ENCODE data around the gene ADAM19. TPM values are rescaled to one million over a fixed set of nuclear protein-coding genes. Genes with fewer than 3 reads are reported as not detected.

Gene ADAM19
- total RNA-seq, 1 donor from 2014 or later = 9.1 TPM

- H3K4me1 Mint-ChIP-seq = no peaks in the 10 kb centered on the region
- no peak overlapping the region for H3K4me3 Mint-ChIP-seq
- peaks cover 2% of the 10 kb centered on the region for H3K36me3 Mint-ChIP-seq (ENCODE audit: low read depth)
- no peaks in the 10 kb centered on the region for H3K9me3 Mint-ChIP-seq
- TF ChIP-seq, protein P1, sequence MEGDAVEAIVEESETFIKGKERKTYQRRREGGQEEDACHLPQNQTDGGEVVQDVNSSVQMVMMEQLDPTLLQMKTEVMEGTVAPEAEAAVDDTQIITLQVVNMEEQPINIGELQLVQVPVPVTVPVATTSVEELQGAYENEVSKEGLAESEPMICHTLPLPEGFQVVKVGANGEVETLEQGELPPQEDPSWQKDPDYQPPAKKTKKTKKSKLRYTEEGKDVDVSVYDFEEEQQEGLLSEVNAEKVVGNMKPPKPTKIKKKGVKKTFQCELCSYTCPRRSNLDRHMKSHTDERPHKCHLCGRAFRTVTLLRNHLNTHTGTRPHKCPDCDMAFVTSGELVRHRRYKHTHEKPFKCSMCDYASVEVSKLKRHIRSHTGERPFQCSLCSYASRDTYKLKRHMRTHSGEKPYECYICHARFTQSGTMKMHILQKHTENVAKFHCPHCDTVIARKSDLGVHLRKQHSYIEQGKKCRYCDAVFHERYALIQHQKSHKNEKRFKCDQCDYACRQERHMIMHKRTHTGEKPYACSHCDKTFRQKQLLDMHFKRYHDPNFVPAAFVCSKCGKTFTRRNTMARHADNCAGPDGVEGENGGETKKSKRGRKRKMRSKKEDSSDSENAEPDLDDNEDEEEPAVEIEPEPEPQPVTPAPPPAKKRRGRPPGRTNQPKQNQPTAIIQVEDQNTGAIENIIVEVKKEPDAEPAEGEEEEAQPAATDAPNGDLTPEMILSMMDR (conservative IDR thresholded peaks at IDR 0.05) = no peak
- no peak for DNase-seq (ENCODE audit: low read depth, low spot score)
- no peaks in the 10 kb centered on the region for H3K27me3 Mint-ChIP-seq (ENCODE audit: low read depth)
- H3K27ac Mint-ChIP-seq (ENCODE audit: unreplicated experiment) = no peak overlapping the region
These were observed 73.4 kb downstream of the ADAM19 start for GRCh38 chr5:157502143-157502647.

- Mint-ChIP-seq H3K4me1 (no peaks in the 10 kb centered on the region), H3K36me3 (ENCODE audit: low read depth) (peaks cover 4% of the 10 kb centered on the region), H3K27ac (ENCODE audit: unreplicated experiment) (no peak overlapping the region), H3K9me3 (peaks cover 4% of the 10 kb centered on the region), H3K4me3 (no peak overlapping the region), H3K27me3 (ENCODE audit: low read depth) (no peaks in the 10 kb centered on the region)
- TF ChIP-seq, protein P1 (conservative IDR thresholded peaks at IDR 0.05) = no peak
- DNase-seq (ENCODE audit: low read depth, low spot score) = no peak
These were observed 77.5 kb downstream of the ADAM19 start for GRCh38 chr5:157497875-157498611.

GRCh38 chr5:157496864-157497263 lies 78.7 kb downstream of the ADAM19 start:
- Mint-ChIP-seq H3K27ac (ENCODE audit: unreplicated experiment) (no peak overlapping the region), H3K27me3 (ENCODE audit: low read depth) (no peaks in the 10 kb centered on the region), H3K9me3 (peaks cover 4% of the 10 kb centered on the region), H3K36me3 (ENCODE audit: low read depth) (peaks cover 4% of the 10 kb centered on the region), H3K4me1 (no peaks in the 10 kb centered on the region), H3K4me3 (no peak overlapping the region)
- TF ChIP-seq, protein P1 (conservative IDR thresholded peaks at IDR 0.05) = no peak
- DNase-seq (ENCODE audit: low read depth, low spot score) = no peak

- DNase-seq (ENCODE audit: low read depth, low spot score) = no peak
- no peak overlapping the region for H3K27ac Mint-ChIP-seq (ENCODE audit: unreplicated experiment)
- H3K4me1 Mint-ChIP-seq = no peaks in the 10 kb centered on the region
- peaks cover 4% of the 10 kb centered on the region for H3K9me3 Mint-ChIP-seq
- TF ChIP-seq, protein P1 (conservative IDR thresholded peaks at IDR 0.05) = no peak
- H3K27me3 Mint-ChIP-seq (ENCODE audit: low read depth) = no peaks in the 10 kb centered on the region
- H3K4me3 Mint-ChIP-seq = no peak overlapping the region
- peaks cover 4% of the 10 kb centered on the region for H3K36me3 Mint-ChIP-seq (ENCODE audit: low read depth)
These were observed 81.3 kb downstream of the ADAM19 start for GRCh38 chr5:157494178-157494832.

DNA sequence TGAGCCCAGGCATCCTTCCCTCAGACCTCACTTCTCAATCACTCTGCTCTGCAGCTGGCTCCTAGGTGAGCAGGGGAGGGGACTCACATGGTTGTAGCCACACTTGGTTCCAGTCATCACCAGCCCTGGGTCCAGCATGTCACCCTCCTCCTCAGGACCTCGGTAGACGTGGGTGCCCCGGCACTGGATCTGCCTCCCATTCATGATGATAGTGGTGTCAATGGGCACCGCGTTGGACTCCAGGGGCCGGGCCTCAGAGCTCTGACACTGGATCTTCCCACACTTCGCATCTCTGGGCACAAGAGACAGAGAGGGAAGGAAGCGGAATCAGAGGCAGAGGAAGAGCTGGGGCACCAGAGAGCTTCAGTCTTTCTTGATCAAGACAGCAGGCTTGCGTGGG lies 82.7 kb downstream of the ADAM19 start:
- Mint-ChIP-seq H3K36me3 (ENCODE audit: low read depth) (peaks cover 8% of the 10 kb centered on the region), H3K27ac (ENCODE audit: unreplicated experiment) (no peak overlapping the region), H3K9me3 (peaks cover 4% of the 10 kb centered on the region), H3K4me3 (no peak overlapping the region), H3K27me3 (ENCODE audit: low read depth) (no peaks in the 10 kb centered on the region), H3K4me1 (no peaks in the 10 kb centered on the region)
- DNase-seq (ENCODE audit: low read depth, low spot score) = no peak
- TF ChIP-seq, protein P1 (conservative IDR thresholded peaks at IDR 0.05) = no peak

All from neural crest cell (in vitro differentiated cells).